HUES6 (cell line): ENCODE data around the gene DGKI.

Source experiments
- H3K27ac ChIP-seq: 2 replicates; pipeline ENCODE4 v1.7.0; 2013; ENCODE audit warnings: low read depth, mild to moderate bottlenecking, low read length, inconsistent platforms
- H3K27me3 ChIP-seq: 2 replicates; pipeline ENCODE4 v1.6.1; 2013; ENCODE audit warnings: low read length; ENCODE audit not compliant: control insufficient read depth, insufficient read depth
- H3K36me3 ChIP-seq: 2 replicates; pipeline ENCODE4 v1.6.1; 2013; ENCODE audit warnings: low read length; ENCODE audit not compliant: control insufficient read depth, insufficient read depth
- H3K4me1 ChIP-seq: 2 replicates; pipeline ENCODE4 v1.6.1; 2013; ENCODE audit warnings: low read length; ENCODE audit not compliant: control insufficient read depth, insufficient read depth
- H3K4me3 ChIP-seq: 2 replicates; pipeline ENCODE4 v1.5.1; 2013; ENCODE audit warnings: low read depth, low read length
- H3K9ac ChIP-seq: one replicate; pipeline ENCODE4 v1.6.1; 2013; ENCODE audit warnings: mild to moderate bottlenecking, low read length
- H3K9me3 ChIP-seq: 2 replicates; pipeline ENCODE4 v1.6.1; 2013; ENCODE audit warnings: low read depth, low read length; ENCODE audit not compliant: control insufficient read depth, insufficient read depth

DGKI gene

DNA sequence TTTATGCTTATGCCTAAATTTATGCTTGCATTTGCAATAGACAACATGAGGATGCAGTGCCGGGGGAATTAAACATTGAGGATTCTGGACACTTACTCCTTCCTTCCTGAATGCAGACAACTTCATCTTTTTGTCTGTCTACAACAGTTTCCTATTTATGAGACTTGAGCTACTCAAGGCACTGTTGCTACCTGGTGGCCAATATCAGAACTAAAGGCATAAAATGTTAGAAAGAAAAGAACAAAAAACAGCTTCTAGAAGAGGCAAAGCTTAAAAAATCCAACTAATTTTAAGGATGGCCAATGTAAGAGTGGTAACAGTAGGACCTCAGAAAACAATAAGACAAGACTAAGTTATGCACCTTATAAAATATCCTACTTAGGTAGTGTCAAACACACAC lies 358.7 kb downstream of the DGKI start:
- H3K9me3 ChIP-seq: no peaks in the 10 kb centered on the region
- H3K27me3 ChIP-seq: no peaks in the 10 kb centered on the region

GRCh38 chr7:137485818-137486217 lies 361.0 kb downstream of the DGKI start:
- Histone ChIP-seq H3K4me3 (no peak overlapping the region), H3K36me3 (no peaks in the 10 kb centered on the region), H3K9ac (no peak overlapping the region), H3K27ac (no peak overlapping the region), H3K9me3 (no peaks in the 10 kb centered on the region), H3K4me1 (no peaks in the 10 kb centered on the region), H3K27me3 (no peaks in the 10 kb centered on the region)

More for the DNA sequence above, 358.7 kb downstream of the DGKI start:
- H3K4me3 ChIP-seq: no peak overlapping the region
- H3K4me1 ChIP-seq: no peaks in the 10 kb centered on the region
- no peak overlapping the region for H3K9ac ChIP-seq
- H3K27ac ChIP-seq: no peak overlapping the region
- no peaks in the 10 kb centered on the region for H3K36me3 ChIP-seq

GRCh38 chr7:137484326-137484725 lies 362.4 kb downstream of the DGKI start:
- no peaks in the 10 kb centered on the region for H3K27me3 ChIP-seq
- H3K9ac ChIP-seq: no peak overlapping the region
- H3K36me3 ChIP-seq: no peaks in the 10 kb centered on the region
- no peaks in the 10 kb centered on the region for H3K9me3 ChIP-seq
- no peak overlapping the region for H3K4me3 ChIP-seq
- no peaks in the 10 kb centered on the region for H3K4me1 ChIP-seq
- H3K27ac ChIP-seq: no peak overlapping the region

- H3K9ac ChIP-seq: no peak overlapping the region
- H3K4me3 ChIP-seq: no peak overlapping the region
- no peaks in the 10 kb centered on the region for H3K36me3 ChIP-seq
- no peaks in the 10 kb centered on the region for H3K27me3 ChIP-seq
- H3K4me1 ChIP-seq: no peaks in the 10 kb centered on the region
- H3K27ac ChIP-seq: no peak overlapping the region
- no peaks in the 10 kb centered on the region for H3K9me3 ChIP-seq
Observed at GRCh38 chr7:137482466-137482865, 364.3 kb downstream of the DGKI start.

- Histone ChIP-seq H3K9ac (no peak overlapping the region), H3K36me3 (no peaks in the 10 kb centered on the region), H3K9me3 (no peaks in the 10 kb centered on the region), H3K27me3 (no peaks in the 10 kb centered on the region), H3K4me1 (no peaks in the 10 kb centered on the region), H3K27ac (no peak overlapping the region), H3K4me3 (no peak overlapping the region)
Observed at GRCh38 chr7:137480824-137481365, 365.9 kb downstream of the DGKI start.

DNA sequence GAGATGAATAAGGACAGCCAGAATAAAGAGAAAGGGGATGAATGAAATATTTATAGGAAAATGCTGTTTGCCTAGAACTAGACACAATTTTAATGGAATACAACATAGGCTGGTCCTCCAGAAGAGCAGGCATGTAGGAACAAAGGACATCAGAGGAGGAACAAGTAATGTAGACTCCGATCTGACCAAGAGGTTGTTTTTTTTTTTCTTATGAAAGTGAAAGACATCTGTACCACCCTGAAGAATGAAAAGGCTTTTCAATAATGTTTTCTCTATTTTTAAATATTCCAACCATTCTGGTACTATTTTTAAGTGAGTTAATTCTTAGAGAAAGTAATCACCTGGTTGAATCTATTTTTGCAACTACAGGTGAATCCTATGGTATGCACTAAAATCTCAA lies 366.4 kb downstream of the DGKI start:
- Histone ChIP-seq H3K9me3 (no peaks in the 10 kb centered on the region), H3K9ac (no peak overlapping the region), H3K4me3 (no peak overlapping the region), H3K36me3 (no peaks in the 10 kb centered on the region), H3K27me3 (no peaks in the 10 kb centered on the region), H3K4me1 (no peaks in the 10 kb centered on the region), H3K27ac (no peak overlapping the region)

- Histone ChIP-seq H3K4me3 (no peak overlapping the region), H3K4me1 (no peaks in the 10 kb centered on the region), H3K27ac (no peak overlapping the region)
Observed at GRCh38 chr7:137476937-137477336, 369.8 kb downstream of the DGKI start.

GRCh38 chr7:137475966-137476365 lies 370.8 kb downstream of the DGKI start:
- Histone ChIP-seq H3K27ac (no peak overlapping the region), H3K27me3 (no peaks in the 10 kb centered on the region), H3K9me3 (no peaks in the 10 kb centered on the region), H3K36me3 (no peaks in the 10 kb centered on the region), H3K4me3 (no peak overlapping the region), H3K9ac (no peak overlapping the region), H3K4me1 (no peaks in the 10 kb centered on the region)

More at GRCh38 chr7:137476937-137477336, 369.8 kb downstream of the DGKI start:
- Histone ChIP-seq H3K36me3 (no peaks in the 10 kb centered on the region), H3K9ac (no peak overlapping the region), H3K9me3 (no peaks in the 10 kb centered on the region), H3K27me3 (no peaks in the 10 kb centered on the region)

DNA sequence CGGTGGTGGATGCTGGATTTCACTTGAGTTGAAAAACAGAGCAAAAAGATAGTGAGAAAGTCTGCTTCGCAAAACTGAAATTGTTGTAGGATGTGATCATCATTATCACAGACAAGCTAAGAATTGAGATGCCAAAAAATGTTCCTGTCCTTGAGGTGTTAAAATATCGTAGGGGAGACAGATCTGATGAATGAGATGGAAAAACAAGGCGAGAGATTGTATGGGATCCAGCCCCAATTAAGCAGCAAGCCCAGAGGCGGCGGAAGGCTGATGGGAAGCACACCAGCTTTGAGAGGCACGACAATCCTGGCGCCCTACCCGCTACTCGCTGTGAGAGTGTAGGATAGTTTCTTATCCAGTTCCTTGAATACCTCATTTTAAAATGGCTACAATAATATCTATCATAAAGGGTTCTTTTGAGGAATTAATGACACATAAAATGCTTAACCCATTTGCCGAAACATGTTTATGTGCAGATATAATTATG lies 372.2 kb downstream of the DGKI start:
- no peaks in the 10 kb centered on the region for H3K36me3 ChIP-seq
- no peak overlapping the region for H3K9ac ChIP-seq
- no peaks in the 10 kb centered on the region for H3K4me1 ChIP-seq
- no peak overlapping the region for H3K27ac ChIP-seq
- no peak overlapping the region for H3K4me3 ChIP-seq
- H3K27me3 ChIP-seq: no peaks in the 10 kb centered on the region
- no peaks in the 10 kb centered on the region for H3K9me3 ChIP-seq

- Histone ChIP-seq H3K9me3 (no peaks in the 10 kb centered on the region), H3K9ac (no peak overlapping the region), H3K4me1 (no peaks in the 10 kb centered on the region), H3K27me3 (no peaks in the 10 kb centered on the region), H3K27ac (no peak overlapping the region), H3K36me3 (no peaks in the 10 kb centered on the region), H3K4me3 (no peak overlapping the region)
Observed at GRCh38 chr7:137471128-137471527, 375.6 kb downstream of the DGKI start.

GRCh38 chr7:137469858-137470257 lies 376.9 kb downstream of the DGKI start:
- H3K9me3 ChIP-seq: no peaks in the 10 kb centered on the region
- no peak overlapping the region for H3K27ac ChIP-seq
- H3K4me1 ChIP-seq: no peaks in the 10 kb centered on the region
- no peaks in the 10 kb centered on the region for H3K36me3 ChIP-seq
- no peak overlapping the region for H3K9ac ChIP-seq
- no peaks in the 10 kb centered on the region for H3K27me3 ChIP-seq
- H3K4me3 ChIP-seq: no peak overlapping the region
